NT2/D1 (cell line): ENCODE results near the gene GNG14.

ENCODE experiments used
- DNase-seq: peaks from one replicate; pipeline ENCODE4 v3.0.0-alpha.2; 2011; ENCODE audit warnings: low read depth, low spot score
- H3K27me3 ChIP-seq: 2 replicates; pipeline ENCODE4 v1.6.0; 2011; ENCODE audit warnings: mild to moderate bottlenecking; ENCODE audit not compliant: insufficient read length, insufficient read depth
- H3K36me3 ChIP-seq: 2 replicates; pipeline ENCODE4 v1.6.1; 2011; ENCODE audit warnings: mild to moderate bottlenecking, low read length, mixed read lengths; ENCODE audit not compliant: insufficient read depth, insufficient read length
- H3K4me1 ChIP-seq: 2 replicates; pipeline ENCODE4 v1.5.1; 2011; ENCODE audit not compliant: insufficient read depth, insufficient read length
- H3K4me3 ChIP-seq: 2 replicates; pipeline ENCODE4 v1.5.1; 2011; ENCODE audit warnings: low read depth; ENCODE audit not compliant: insufficient read length
- H3K9ac ChIP-seq: 2 replicates; pipeline ENCODE4 v1.6.0; 2011; ENCODE audit warnings: low read depth; ENCODE audit not compliant: insufficient read length
- H3K9me3 ChIP-seq: 2 replicates; pipeline ENCODE4 v1.5.1; 2011; ENCODE audit warnings: mild to moderate bottlenecking, low read length; ENCODE audit not compliant: insufficient read depth
- SUZ12 ChIP-seq: IDR thresholded peaks from 2 replicates; pipeline ENCODE4 v1.6.1; 2011; ENCODE audit not compliant: insufficient read length, insufficient read depth; ENCODE audit errors: extremely low read depth
- YY1 ChIP-seq: IDR thresholded peaks from 2 replicates; pipeline ENCODE4 v1.6.1; 2011; ENCODE audit not compliant: insufficient read length, insufficient read depth
- ZNF274 ChIP-seq: IDR thresholded peaks from 2 replicates; pipeline ENCODE4 v1.6.1; 2011; ENCODE audit warnings: mild to moderate bottlenecking, low read depth, low read length

Gene GNG14

DNA sequence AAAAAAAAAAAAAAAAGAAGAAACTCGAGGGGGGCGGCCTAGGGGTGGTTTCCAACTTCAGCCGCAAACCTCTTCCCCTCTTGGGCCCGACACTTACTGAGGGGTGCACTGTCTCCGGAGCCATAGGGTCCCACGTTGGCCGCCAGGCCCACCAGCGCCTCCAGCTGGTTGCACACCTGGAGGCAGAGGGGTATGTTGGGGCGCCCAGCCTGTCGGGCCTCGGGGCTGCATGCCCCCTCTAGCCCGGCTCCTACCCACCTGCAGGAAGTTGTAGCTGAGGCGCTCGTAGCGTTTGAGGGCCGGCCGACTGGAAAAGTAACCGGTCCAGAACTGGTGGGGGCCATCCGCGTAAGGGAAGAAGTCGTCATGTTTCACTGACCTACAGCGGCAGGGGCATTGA is 29.8 kb upstream of the GNG14 start:
- DNase-seq: no peak
- peaks cover 69% of the 10 kb centered on the region for H3K36me3 ChIP-seq
- no peaks in the 10 kb centered on the region for H3K9me3 ChIP-seq
- H3K4me3 ChIP-seq: no peak overlapping the region
- H3K4me1 ChIP-seq: peaks cover 2% of the 10 kb centered on the region
- H3K27me3 ChIP-seq: no peaks in the 10 kb centered on the region
- no peak for TF ChIP-seq ZNF274
- H3K9ac ChIP-seq: no peak overlapping the region

DNA sequence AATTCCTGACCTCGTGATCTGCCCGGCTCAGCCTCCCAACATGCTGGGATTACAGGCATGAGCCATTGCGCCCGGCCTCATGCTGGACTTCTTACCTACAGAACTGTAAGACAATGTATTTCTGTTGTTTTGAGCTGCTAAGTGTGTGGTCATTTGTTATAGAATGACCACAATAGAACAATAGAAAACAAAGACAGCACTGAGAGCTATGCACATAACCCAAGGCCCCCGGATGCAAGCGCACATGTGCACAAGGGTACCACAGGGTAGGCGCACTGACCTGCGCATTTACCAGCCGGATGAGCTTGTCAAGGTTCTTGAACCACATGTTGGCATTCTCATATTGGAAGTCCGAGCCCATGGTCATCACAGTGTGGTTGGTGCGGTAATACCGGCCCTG is 26.8 kb upstream of the GNG14 start:
- Histone ChIP-seq H3K36me3 (peaks cover 79% of the 10 kb centered on the region), H3K4me3 (no peak overlapping the region), H3K9me3 (no peaks in the 10 kb centered on the region), H3K9ac (no peak overlapping the region), H3K27me3 (no peaks in the 10 kb centered on the region), H3K4me1 (peaks cover 14% of the 10 kb centered on the region)
- no peak for TF ChIP-seq ZNF274
- no peak for TF ChIP-seq YY1
- TF ChIP-seq SUZ12: no peak
- DNase-seq: no peak

DNA sequence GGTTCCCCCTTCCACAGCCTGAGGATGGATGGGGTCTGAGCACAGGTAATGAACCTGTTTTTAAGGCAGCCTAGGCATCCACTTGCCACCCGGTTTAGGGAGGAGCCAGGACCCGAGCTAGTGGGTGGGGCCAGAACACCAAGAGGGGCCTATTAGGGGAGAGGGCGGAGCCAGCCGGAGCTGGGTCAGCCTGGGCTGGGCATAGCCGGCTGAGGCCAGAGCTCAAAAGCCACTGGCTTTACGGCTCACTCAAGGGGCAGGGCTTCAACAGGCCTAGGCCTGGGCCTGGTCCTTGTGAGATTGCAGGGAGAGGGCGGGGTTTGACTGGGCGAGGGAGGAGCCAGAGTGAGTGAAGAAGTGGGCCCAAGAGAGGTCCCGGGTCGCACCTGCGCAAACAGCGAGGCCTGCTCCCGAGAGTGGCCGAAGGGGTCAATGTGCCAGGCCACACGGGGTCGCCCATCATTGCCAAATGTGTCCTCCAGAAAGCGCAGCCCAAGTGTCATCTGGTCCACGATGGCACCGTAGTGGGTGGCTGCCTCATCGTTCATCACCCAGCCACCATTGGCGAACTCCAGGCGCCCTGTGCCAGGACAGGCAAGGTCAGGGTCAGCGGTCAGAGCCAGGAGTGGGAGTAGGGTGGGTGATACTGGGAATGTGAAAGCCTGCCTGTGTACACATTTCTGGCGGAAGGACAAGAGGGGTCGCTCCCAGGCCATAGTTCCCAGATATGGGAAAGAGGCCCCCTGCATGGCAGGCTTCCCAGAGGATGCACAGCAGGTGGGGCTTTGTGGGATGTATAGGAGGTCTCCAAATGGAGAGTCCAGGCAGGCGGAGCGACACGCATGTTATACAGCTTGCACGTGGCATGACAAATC is 23.2 kb upstream of the GNG14 start:
- no peak for DNase-seq
- H3K36me3 ChIP-seq: peaks cover 66% of the 10 kb centered on the region
- no peaks in the 10 kb centered on the region for H3K27me3 ChIP-seq
- no peak overlapping the region for H3K9ac ChIP-seq
- H3K4me3 ChIP-seq: no peak overlapping the region
- H3K9me3 ChIP-seq: no peaks in the 10 kb centered on the region
- H3K4me1 ChIP-seq: peaks cover 23% of the 10 kb centered on the region
- TF ChIP-seq ZNF274: no peak
- no peak for TF ChIP-seq YY1
- no peak for TF ChIP-seq SUZ12

DNA sequence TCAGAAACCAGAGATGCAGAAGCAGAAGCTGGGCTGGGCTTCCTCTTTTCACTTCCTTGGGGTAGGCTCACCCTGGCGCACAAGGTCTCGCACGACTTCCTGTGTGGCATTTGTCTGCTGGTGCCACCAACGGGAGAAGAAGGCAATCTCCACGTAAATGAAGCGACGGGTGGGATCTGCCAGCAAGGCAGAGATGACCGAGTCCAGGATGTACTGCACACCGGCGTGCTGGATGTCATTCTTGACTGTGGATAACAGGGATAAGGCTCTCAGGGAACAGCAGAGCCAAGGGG is 22.6 kb upstream of the GNG14 start:
- H3K36me3 ChIP-seq: peaks cover 62% of the 10 kb centered on the region
- no peak overlapping the region for H3K4me3 ChIP-seq
- no peaks in the 10 kb centered on the region for H3K27me3 ChIP-seq
- H3K9ac ChIP-seq: no peak overlapping the region
- DNase-seq: no peak
- no peaks in the 10 kb centered on the region for H3K9me3 ChIP-seq
- TF ChIP-seq YY1 (no peak), SUZ12 (no peak), ZNF274 (no peak)
- H3K4me1 ChIP-seq: peaks cover 23% of the 10 kb centered on the region

DNA sequence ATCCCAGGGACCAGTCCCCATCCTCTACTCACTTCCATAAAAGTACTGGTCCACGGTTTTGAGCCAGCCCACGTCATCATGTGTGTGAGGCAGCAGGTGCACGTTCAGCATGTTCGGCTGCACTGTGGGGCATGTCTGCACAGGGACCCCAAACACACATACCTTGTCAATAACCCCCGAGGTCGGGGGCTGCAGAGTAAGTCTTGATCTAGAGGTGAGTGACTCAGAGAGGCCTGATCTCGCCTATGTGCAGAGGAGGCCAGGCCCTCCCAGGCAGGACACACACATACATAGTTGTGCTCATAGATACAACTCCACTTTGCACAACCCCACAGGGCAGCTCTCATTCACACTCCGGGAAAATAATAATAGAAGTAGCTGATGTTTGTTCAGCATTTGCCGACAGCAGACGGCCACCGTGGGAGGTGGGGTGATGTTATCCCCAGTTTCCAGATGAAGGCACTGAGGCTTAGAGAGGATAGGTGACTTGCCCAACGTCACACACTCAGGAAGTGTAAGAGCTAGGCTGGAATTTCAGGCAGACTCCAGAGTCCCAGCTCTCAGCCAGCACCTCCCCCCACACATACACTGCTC is 22.0 kb upstream of the GNG14 start:
- no peaks in the 10 kb centered on the region for H3K27me3 ChIP-seq
- H3K9me3 ChIP-seq: no peaks in the 10 kb centered on the region
- TF ChIP-seq ZNF274: no peak
- no peak for TF ChIP-seq SUZ12
- no peak for TF ChIP-seq YY1
- H3K36me3 ChIP-seq: peaks cover 62% of the 10 kb centered on the region
- H3K9ac ChIP-seq: peak overlapping the region; percentile 76
- DNase-seq: no peak
- H3K4me1 ChIP-seq: peaks cover 26% of the 10 kb centered on the region
- peak overlapping the region; percentile 73 for H3K4me3 ChIP-seq

DNA sequence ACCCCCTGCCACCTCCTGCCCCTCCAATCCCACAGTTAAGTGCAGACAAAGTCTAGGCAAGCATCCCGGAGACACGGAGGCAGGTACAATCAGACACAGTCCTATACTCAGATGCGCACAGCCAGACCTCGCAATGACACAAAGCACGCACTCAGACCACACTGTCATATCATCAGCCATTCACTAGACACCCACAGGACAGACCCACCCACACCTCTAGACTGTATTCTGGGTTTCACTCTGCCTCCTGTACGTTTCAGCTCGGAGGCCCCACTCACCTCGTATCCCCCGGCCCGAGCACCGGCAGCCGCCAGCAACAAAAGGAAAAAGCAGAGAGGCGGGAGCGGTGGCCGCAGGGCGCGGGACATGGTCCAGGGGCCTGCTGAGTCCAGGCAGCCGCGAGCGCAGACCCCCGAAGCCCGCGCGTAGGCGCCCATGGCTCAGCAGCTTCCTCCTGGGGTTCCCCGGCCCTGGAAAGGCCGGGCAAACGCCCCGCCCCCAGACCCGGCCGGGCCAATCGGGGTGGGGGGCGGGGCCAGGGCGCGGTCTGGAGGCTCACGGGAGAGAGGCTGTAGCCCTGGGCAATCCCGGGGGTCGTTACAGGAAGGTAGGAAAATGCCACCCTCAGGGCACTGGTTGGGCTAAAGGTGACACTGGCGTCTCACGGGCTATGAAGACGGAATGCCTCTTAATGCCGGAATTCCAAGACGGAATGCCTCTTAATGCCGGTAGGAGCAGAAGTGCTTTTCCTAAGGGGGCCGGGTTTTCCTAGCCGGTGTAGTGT is 21.3 kb upstream of the GNG14 start, which contains the start of the genes MAN2B1 and WDR83:
Gene MAN2B1, minus strand, starts transcription at position 478 of the 784 bp plus-strand sequence. Its CDS starts 41 bp downstream, at position 437.
Gene WDR83, plus strand, starts transcription at position 543 of the 784 bp plus-strand sequence. CDS start 2,984 bp downstream, outside the sequence.
- Histone ChIP-seq H3K9ac (peak within 1 kb of the TSS; percentile 90), H3K9me3 (no peaks in the 10 kb centered on the region), H3K4me3 (peak within 1 kb of the TSS; percentile 73), H3K4me1 (peaks cover 26% of the 10 kb centered on the region), H3K27me3 (no peaks in the 10 kb centered on the region), H3K36me3 (peaks cover 56% of the 10 kb centered on the region)
- TF ChIP-seq SUZ12 (no peak), ZNF274 (no peak), YY1 (no peak)
- DNase-seq: peak; percentile 64

DNA sequence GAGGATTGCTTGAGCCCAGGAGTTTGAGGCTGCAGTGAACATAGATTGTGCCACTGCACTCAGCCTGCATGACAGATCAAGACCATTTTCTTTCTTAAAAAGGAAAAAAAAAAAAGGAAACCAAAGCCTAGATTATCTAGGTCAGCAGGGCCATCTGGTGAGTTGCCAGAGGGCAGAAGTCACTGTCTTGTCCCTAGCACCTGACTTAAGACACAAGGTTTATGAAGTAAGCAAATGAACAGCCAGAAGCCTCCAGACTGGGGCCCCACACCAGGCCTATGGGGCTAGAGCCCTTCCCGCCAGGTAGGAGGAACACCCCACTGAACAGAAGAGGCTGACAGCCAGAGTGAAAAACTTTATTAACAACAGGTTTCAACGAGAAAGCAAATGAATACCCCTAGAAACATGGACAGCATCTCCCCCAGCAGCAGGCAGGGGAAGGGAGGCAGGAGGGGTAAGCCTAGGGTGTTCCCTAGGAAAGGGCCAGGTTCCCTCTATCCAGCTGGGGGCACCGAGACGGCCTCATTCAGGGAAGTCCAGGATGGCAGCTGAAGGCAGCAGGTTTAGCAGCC is 20.0 kb upstream of the GNG14 start:
- Histone ChIP-seq H3K27me3 (no peaks in the 10 kb centered on the region), H3K4me1 (peaks cover 26% of the 10 kb centered on the region), H3K36me3 (peaks cover 55% of the 10 kb centered on the region), H3K9me3 (no peaks in the 10 kb centered on the region), H3K9ac (no peak overlapping the region), H3K4me3 (peak overlapping the region; percentile 89)
- TF ChIP-seq SUZ12 (no peak), ZNF274 (no peak), YY1 (no peak)
- DNase-seq: no peak
